Stimulated activated naive CD8-positive, alpha-beta T cell treated with anti-CD3 and anti-CD28 coated beads, Interleukin-15, amount 100 ng/mL, for 72 hours (primary cell): ENCODE measurements around the gene RPP25L.
A peak's percentile ranks its signal among the peaks of the same experiment; 100 is the strongest.

ENCODE experiments used
- ATAC-seq: fragments of 150-1000 bp; cut with Tn5 transposase; 2 replicates; pipeline ENCODE4 v1.10.0; 2021; ENCODE audit warnings: mild to moderate bottlenecking, moderate library complexity
- DNase-seq, 2 donors: peaks; one replicate each; pipeline ENCODE4 v3.0.0; 2021 to 2022
- H3K27ac Mint-ChIP-seq, 2 donors: one replicate each; pipeline ENCODE4 v1.8.0; 2022; ENCODE audit warnings: mild to moderate bottlenecking in 2 of 2, mixed read lengths in 2 of 2, moderate library complexity in 2 of 2
- H3K27me3 Mint-ChIP-seq: one replicate; pipeline ENCODE4 v1.8.0; 2022; ENCODE audit warnings: mixed read lengths
- H3K4me1 Mint-ChIP-seq: one replicate; pipeline ENCODE4 v1.8.0; 2022; ENCODE audit warnings: mild to moderate bottlenecking, mixed read lengths
- H3K4me3 Mint-ChIP-seq, 2 donors: one replicate each; pipeline ENCODE4 v1.8.0; 2022; ENCODE audit warnings: mild to moderate bottlenecking in 2 of 2, mixed read lengths in 2 of 2, moderate library complexity in 1 of 2
- H3K9me3 Mint-ChIP-seq, 2 donors: one replicate each; pipeline ENCODE4 v1.8.0; 2022; ENCODE audit warnings: mixed read lengths in 2 of 2

RPP25L gene

GRCh38 chr9:34606190-34606589 lies 5.7 kb downstream of the RPP25L start:
- H3K4me1 Mint-ChIP-seq = peaks cover 2% of the 10 kb centered on the region
- no peak overlapping the region for H3K27ac Mint-ChIP-seq
- no peak overlapping the region for H3K4me3 Mint-ChIP-seq
- H3K27me3 Mint-ChIP-seq = no peaks in the 10 kb centered on the region
- H3K9me3 Mint-ChIP-seq = no peaks in the 10 kb centered on the region
- ATAC-seq (no peak), DNase-seq (no peak)

DNA sequence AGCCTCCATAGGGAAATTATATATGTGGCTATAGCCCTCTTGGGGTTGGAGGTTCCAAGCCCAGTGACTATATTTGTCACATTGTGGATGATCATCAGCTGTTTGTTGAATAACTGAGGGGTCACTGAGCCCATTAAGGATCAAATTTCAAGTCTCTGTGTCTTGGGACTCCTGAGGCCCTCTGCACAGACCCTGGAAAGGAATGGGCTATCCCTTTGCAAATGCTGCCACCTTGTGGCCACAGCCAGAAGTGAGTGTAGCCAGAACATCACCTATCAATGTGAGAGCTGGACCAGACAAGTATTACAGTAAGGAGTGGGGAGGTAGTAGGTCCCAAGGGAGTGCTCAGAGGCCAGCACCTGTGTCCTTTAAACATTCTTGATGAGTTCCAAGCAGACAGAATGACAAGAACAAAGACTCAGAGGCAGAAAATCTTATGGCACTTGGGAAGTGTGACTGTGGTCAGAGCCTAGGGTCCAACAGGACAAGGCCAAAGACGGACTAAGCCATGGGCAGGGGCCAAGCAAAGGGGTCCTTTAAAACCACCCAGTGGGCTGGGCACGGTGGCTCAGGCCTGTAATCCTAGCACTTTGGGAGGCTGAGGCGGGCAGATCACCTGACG lies 8.2 kb downstream of the RPP25L start:
- Mint-ChIP-seq H3K27me3 (no peaks in the 10 kb centered on the region), H3K4me3 (no peak overlapping the region), H3K4me1 (no peaks in the 10 kb centered on the region), H3K9me3 (no peaks in the 10 kb centered on the region), H3K27ac (no peak overlapping the region)
- ATAC-seq = peak; percentile 92
- DNase-seq = peak; percentile 76 to 78

GRCh38 chr9:34601937-34602573 lies 9.8 kb downstream of the RPP25L start:
- Mint-ChIP-seq H3K4me3 (no peak overlapping the region), H3K4me1 (no peaks in the 10 kb centered on the region), H3K9me3 (no peaks in the 10 kb centered on the region), H3K27me3 (no peaks in the 10 kb centered on the region), H3K27ac (no peak overlapping the region)
- ATAC-seq (no peak), DNase-seq (no peak)

DNA sequence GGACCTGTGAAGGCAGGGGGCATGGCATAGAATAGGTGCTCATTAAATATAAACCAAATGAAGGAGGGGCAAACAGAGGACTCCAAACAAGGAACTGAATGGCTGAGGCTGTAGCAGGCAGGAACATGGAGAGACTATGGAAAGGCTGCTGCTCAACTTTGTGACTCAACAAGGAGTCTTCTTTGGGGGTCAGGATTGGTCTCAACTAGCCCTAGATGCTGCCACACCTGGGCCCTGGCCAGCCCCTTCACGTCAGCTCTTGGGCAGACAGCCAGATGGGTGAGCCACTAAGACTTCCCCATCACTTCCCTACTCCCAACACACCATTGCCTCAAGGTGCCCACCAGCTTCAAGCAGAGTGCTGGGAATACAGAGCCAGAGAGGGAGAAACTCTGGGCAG lies 11.0 kb downstream of the RPP25L start:
- no peaks in the 10 kb centered on the region for H3K4me1 Mint-ChIP-seq
- no peak overlapping the region for H3K4me3 Mint-ChIP-seq
- ATAC-seq (no peak), DNase-seq (no peak)
- H3K27ac Mint-ChIP-seq = no peak overlapping the region
- H3K9me3 Mint-ChIP-seq = no peaks in the 10 kb centered on the region
- H3K27me3 Mint-ChIP-seq = peaks cover 10% of the 10 kb centered on the region

GRCh38 chr9:34599546-34599945 lies 12.4 kb downstream of the RPP25L start:
- no peak overlapping the region for H3K27ac Mint-ChIP-seq
- H3K4me1 Mint-ChIP-seq = no peaks in the 10 kb centered on the region
- H3K27me3 Mint-ChIP-seq = peaks cover 11% of the 10 kb centered on the region
- DNase-seq = no peak
- H3K4me3 Mint-ChIP-seq = no peak overlapping the region
- H3K9me3 Mint-ChIP-seq = no peaks in the 10 kb centered on the region
- no peak for ATAC-seq

GRCh38 chr9:34594177-34594576 lies 17.7 kb downstream of the RPP25L start:
- no peak for ATAC-seq
- Mint-ChIP-seq H3K4me1 (peaks cover 38% of the 10 kb centered on the region), H3K4me3 (no peak overlapping the region), H3K27me3 (peaks cover 56% of the 10 kb centered on the region), H3K9me3 (no peaks in the 10 kb centered on the region), H3K27ac (no peak overlapping the region)
- DNase-seq = no peak

- peaks cover 48% of the 10 kb centered on the region for H3K4me1 Mint-ChIP-seq
- no peak overlapping the region for H3K27ac Mint-ChIP-seq
- H3K4me3 Mint-ChIP-seq = no peak overlapping the region
- no peak for DNase-seq
- peak; percentile 24 for ATAC-seq
- no peaks in the 10 kb centered on the region for H3K9me3 Mint-ChIP-seq
- peaks cover 67% of the 10 kb centered on the region for H3K27me3 Mint-ChIP-seq
Measured at GRCh38 chr9:34592895-34593601, 18.8 kb downstream of the RPP25L start.

DNA sequence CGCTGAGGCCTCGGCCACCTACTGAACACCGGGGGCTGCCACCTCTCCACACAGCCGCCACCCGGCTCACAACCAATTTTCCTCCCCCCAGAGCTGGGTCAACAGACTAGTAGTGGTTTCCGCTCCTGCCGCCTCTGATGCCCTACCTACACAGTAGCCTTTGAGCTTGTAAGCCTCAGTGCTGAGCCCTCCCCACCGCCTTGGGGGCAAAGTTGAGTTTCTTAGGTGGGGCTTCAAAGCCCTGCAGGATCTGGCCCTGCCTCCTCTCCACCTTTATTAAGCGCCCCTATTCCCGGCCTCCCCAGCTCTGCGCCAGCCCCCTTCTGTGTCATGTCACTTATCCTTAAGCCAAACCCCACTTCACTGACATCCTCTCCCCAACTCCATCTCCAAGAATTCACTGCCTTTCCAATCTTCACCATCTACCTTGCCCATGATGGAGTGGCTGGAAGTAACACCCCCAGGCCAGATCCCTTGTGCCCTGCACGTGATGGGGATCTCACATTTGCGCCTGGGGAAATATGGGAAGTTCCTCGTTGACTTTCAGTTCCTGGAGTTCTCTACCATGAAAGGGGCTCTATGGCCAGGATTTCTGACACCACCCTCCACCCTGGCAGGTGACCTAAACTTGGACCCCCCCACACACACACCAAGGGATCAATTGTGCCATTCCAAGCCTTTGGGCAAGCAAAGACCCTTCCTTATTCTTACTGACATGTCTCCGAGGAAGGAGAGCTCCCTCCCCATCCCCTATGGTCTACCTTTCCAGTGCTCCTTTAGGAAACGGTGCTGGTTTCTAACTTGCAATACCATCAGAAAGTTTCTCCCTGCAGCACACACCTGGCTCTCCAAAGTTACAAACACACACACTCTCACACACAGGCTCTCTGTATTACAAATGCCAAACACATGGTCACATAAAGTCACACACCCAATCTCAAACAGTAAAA lies 19.7 kb downstream of the RPP25L start:
- H3K4me3 Mint-ChIP-seq = peak overlapping the region; percentile 73 to 84
- peaks cover 48% of the 10 kb centered on the region for H3K4me1 Mint-ChIP-seq
- no peak for ATAC-seq

GRCh38 chr9:34591248-34591916 lies 20.5 kb downstream of the RPP25L start:
- peaks cover 48% of the 10 kb centered on the region for H3K4me1 Mint-ChIP-seq
- peak overlapping the region; percentile 73 to 84 for H3K4me3 Mint-ChIP-seq
- peak; percentile 79 to 81 for DNase-seq
- no peak overlapping the region for H3K27ac Mint-ChIP-seq
- H3K9me3 Mint-ChIP-seq = no peaks in the 10 kb centered on the region
- H3K27me3 Mint-ChIP-seq = peaks cover 79% of the 10 kb centered on the region
- ATAC-seq = peak; percentile 79

More for the DNA sequence above, 19.7 kb downstream of the RPP25L start:
- peaks cover 75% of the 10 kb centered on the region for H3K27me3 Mint-ChIP-seq
- DNase-seq = no peak
- no peak overlapping the region for H3K27ac Mint-ChIP-seq
- H3K9me3 Mint-ChIP-seq = no peaks in the 10 kb centered on the region

DNA sequence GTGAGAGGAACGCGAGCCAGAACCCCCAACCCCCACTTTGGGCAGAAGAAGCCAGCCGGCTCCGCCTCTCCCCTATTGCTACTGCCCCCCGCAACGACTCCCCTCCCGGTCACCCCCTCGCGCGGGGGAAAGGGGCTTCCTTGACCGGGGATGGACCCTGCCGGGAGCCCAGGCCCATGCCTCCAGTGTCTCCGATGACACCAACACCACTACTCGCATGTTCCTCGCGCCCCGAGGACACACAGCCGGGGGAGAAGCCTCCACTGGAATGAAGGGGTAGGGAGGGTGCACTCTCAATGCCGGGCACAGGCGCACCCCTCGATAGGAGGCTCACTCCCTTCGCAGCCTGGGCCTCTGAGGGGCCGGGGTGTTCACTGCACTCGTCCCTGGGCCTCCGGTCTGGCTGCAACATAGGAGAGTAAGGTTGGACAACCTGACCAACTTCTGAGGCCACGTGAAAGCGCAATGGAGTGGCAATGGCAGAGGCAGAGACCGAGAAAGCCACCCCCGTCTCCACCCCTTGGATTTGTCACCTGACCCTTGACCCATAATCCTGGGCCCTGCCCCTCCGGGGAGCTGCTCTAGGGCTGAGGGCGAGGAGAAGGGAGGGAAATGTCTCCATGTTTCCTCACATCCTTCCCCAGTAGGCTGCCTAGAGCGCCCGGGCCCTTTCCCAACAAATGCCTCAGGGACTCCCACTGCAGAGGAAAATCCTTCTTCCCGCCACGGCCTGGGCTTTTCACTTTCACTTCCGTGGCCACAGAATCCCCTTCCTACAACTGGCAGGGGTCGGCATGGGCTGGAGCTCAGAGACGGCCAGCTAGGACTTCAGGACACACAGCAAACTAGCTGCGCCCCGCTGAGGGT lies 21.3 kb downstream of the RPP25L start:
- Mint-ChIP-seq H3K4me1 (peaks cover 48% of the 10 kb centered on the region), H3K27me3 (peaks cover 81% of the 10 kb centered on the region), H3K9me3 (no peaks in the 10 kb centered on the region), H3K27ac (no peak overlapping the region), H3K4me3 (peak overlapping the region; percentile 73 to 84)
- ATAC-seq (peak; percentile 25), DNase-seq (peak in 1 of 2 donors; percentile 21)

GRCh38 chr9:34589636-34590380 lies 22.1 kb downstream of the RPP25L start, which contains the start of gene CNTFR:
TSS of gene CNTFR (minus strand) at chr9:34589724. CDS start at chr9:34568981, 20,743 bp downstream.
- H3K9me3 Mint-ChIP-seq = no peaks in the 10 kb centered on the region
- peak within 1 kb of the TSS; percentile 73 to 84 for H3K4me3 Mint-ChIP-seq
- H3K27me3 Mint-ChIP-seq = peaks cover 89% of the 10 kb centered on the region
- H3K27ac Mint-ChIP-seq = peak within 1 kb of the TSS in 1 of 2 donors; percentile 13
- no peak for DNase-seq
- peaks cover 48% of the 10 kb centered on the region for H3K4me1 Mint-ChIP-seq
- ATAC-seq = peak; percentile 31

GRCh38 chr9:34588671-34589635 lies 22.9 kb downstream of the RPP25L start:
- Mint-ChIP-seq H3K27me3 (peaks cover 97% of the 10 kb centered on the region), H3K27ac (no peak overlapping the region), H3K4me1 (peaks cover 48% of the 10 kb centered on the region), H3K9me3 (no peaks in the 10 kb centered on the region), H3K4me3 (peak overlapping the region; percentile 9 to 56)
- DNase-seq (no peak), ATAC-seq (no peak)

DNA sequence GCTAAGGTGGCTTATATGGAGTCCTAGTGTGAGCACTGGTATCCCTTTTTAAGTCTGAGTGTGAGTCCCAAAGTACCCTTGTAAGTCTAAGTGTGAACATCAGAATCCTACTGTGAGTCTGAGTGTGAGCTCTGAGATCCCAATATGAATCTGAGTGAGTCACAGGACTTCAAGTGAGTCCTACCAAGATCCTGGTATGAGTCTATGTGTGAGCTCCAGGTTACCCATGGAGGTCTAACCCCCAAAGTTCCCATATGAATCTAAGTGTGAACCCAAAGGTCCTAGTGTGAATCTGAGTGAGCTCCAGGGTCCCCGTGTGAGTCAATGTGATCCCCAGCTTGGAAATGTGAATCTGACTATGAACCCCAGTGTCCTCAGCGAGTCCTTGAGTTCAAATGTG lies 24.6 kb downstream of the RPP25L start:
- Mint-ChIP-seq H3K9me3 (no peaks in the 10 kb centered on the region), H3K4me3 (no peak overlapping the region), H3K4me1 (peaks cover 36% of the 10 kb centered on the region), H3K27me3 (peaks cover 82% of the 10 kb centered on the region), H3K27ac (no peak overlapping the region)
- no peak for DNase-seq
- no peak for ATAC-seq
